ENCODE results near the gene LHFPL4. TPM values are rescaled to one million over a fixed set of nuclear protein-coding genes. Genes with fewer than 3 reads are reported as not detected.
"Not testable (repeated sequence)": the region's sequence is repeated elsewhere in the genome, so short reads cannot be mapped to it uniquely, and the experiment has no call there.

LHFPL4 gene
- total RNA-seq, 6 donors from 2014 or later: 0.52 TPM; not detected in 5

DNA sequence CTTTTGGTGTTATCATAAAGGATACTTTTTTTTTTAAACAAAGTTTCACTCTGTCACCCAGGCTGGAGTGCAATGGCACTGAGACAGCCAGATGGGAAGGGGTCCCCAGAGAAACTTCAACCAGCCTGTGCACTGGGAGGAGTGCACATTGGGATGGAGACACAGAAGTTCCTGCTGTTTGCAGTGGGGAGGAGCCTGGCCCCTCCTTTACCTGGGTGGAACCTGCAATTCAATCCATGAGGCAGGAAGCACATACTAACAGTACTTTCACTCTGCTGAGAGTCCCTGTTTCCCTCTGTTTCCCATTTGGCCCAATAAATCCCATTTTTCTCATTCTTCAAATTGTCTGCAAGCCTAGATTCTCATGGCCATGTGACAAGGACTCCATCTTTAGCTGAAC, 42.3 kb upstream of the LHFPL4 start:
- TF ChIP-seq, protein P1, sequence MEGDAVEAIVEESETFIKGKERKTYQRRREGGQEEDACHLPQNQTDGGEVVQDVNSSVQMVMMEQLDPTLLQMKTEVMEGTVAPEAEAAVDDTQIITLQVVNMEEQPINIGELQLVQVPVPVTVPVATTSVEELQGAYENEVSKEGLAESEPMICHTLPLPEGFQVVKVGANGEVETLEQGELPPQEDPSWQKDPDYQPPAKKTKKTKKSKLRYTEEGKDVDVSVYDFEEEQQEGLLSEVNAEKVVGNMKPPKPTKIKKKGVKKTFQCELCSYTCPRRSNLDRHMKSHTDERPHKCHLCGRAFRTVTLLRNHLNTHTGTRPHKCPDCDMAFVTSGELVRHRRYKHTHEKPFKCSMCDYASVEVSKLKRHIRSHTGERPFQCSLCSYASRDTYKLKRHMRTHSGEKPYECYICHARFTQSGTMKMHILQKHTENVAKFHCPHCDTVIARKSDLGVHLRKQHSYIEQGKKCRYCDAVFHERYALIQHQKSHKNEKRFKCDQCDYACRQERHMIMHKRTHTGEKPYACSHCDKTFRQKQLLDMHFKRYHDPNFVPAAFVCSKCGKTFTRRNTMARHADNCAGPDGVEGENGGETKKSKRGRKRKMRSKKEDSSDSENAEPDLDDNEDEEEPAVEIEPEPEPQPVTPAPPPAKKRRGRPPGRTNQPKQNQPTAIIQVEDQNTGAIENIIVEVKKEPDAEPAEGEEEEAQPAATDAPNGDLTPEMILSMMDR (IDR thresholded peaks at IDR 0.05): no peak
- no peak for TF ChIP-seq POLR2AphosphoS5 (IDR thresholded peaks at IDR 0.05)
- no peak for TF ChIP-seq POLR2A (IDR thresholded peaks at IDR 0.05)
- H3K36me3 ChIP-seq: no peaks in the 10 kb centered on the region
- peaks cover 0 to 4% (median 0%) of the 10 kb centered on the region in 4 donors for H3K9me3 ChIP-seq
- no peak overlapping the region for H3K4me3 ChIP-seq
- peaks cover 0 to 5% (median 0%) of the 10 kb centered on the region in 4 donors for H3K4me1 ChIP-seq
- peaks cover 0 to 5% (median 0%) of the 10 kb centered on the region in 4 donors for H3K27me3 ChIP-seq
- H3K27ac ChIP-seq: no peak overlapping the region
- no peak for DNase-seq
- no peak for ATAC-seq (ENCODE audit: low FRiP score in 2 of 2)

DNA sequence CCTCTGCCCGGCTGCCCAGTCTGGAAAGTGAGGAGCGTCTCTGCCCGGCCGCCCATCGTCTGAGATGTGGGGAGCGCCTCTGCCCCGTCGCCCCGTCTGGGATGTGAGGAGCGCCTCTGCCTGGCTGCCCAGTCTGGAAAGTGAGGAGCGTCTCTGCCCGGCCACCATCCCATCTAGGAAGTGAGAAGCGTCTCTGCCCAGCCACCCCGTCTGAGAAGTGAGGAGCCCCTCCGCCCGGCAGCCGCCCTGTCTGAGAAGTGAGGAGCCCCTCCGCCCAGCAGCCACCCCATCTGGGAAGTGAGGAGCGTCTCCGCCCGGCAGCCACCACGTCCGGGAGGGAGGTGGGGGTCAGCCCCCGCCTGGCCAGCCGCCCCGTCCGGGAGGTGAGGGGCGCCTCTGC, 38.2 kb upstream of the LHFPL4 start:
- H3K4me1 ChIP-seq; H3K27me3 ChIP-seq; H3K4me3 ChIP-seq; ATAC-seq (ENCODE audit: low FRiP score in 2 of 2); H3K36me3 ChIP-seq; H3K9me3 ChIP-seq; H3K27ac ChIP-seq: not testable (repeated sequence)
- 91 to 98% methylated on average over 14 to 17 of the region's 28 CpGs for WGBS, 2 donors
- peak in 1 of 2 donors; percentile 65 for DNase-seq

DNA sequence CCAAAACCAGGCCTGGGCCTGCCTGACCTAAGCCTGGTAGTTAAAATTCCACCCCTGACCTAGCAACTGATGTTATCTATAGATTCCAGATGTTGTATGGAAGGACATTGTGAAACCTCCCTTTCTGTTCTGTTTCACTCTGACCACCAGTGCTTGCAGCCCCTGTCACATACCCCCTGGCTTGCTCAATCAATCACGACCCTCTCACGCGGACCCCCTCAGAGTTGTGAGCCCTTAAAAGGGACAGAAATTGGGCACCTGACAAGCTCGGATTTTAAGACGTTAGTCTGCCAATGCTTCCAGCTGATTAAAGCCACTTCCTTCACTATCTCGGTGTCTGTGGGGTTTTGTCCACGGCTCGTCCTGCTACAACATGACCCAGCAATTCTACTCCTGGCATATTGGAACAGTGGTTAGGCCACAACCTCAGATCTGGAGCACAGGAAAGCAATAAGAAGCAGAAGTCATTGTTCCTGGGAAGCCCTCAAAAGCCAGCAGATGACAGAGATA, 36.7 kb upstream of the LHFPL4 start:
- Histone ChIP-seq H3K9me3 (peaks cover 0 to 4% (median 0%) of the 10 kb centered on the region in 4 donors), H3K27ac (no peak overlapping the region), H3K27me3 (no peaks in the 10 kb centered on the region), H3K4me1 (no peaks in the 10 kb centered on the region), H3K4me3 (no peak overlapping the region), H3K36me3 (no peaks in the 10 kb centered on the region)
- 58 to 78% methylated on average over 8 of the region's 8 CpGs for WGBS, 2 donors
- ATAC-seq (ENCODE audit: low FRiP score in 2 of 2): no peak
- TF ChIP-seq, protein P1 (IDR thresholded peaks at IDR 0.05): no peak
- TF ChIP-seq EP300 (IDR thresholded peaks at IDR 0.05) (no peak), POLR2A (IDR thresholded peaks at IDR 0.05) (no peak), POLR2AphosphoS5 (IDR thresholded peaks at IDR 0.05) (no peak)
- DNase-seq: no peak

DNA sequence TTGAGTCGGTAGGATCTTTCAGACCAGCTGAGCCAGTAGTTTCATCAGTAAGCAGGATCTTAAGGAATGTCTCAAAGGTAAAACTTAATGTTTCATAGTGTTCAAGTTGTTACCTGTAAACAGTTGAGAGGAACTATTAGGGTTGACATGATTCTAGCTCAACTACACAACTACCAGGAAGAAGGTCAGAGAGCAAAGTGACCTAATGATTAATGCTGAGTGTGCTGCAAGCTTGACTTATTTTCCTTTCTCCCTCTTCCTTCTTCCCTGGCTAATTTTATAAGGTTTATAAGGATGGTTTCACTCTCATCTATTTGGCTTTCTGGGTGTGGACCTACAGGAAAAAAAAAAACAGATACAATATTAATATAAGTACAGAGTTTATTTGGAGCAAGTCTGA, 30.2 kb upstream of the LHFPL4 start:
- no peak for ATAC-seq (ENCODE audit: low FRiP score in 2 of 2)
- TF ChIP-seq EP300 (IDR thresholded peaks at IDR 0.05): no peak
- TF ChIP-seq POLR2A (IDR thresholded peaks at IDR 0.05): no peak
- TF ChIP-seq POLR2AphosphoS5 (IDR thresholded peaks at IDR 0.05): no peak
- TF ChIP-seq, protein P1 (IDR thresholded peaks at IDR 0.05): no peak
- Histone ChIP-seq H3K4me1 (no peaks in the 10 kb centered on the region), H3K9me3 (peaks cover 0 to 13% (median 6%) of the 10 kb centered on the region in 4 donors), H3K27ac (no peak overlapping the region), H3K4me3 (no peak overlapping the region), H3K36me3 (no peaks in the 10 kb centered on the region), H3K27me3 (no peaks in the 10 kb centered on the region)
- WGBS, 2 donors: 83 to 84% methylated on average over 1 of the region's 1 CpG
- DNase-seq: no peak

DNA sequence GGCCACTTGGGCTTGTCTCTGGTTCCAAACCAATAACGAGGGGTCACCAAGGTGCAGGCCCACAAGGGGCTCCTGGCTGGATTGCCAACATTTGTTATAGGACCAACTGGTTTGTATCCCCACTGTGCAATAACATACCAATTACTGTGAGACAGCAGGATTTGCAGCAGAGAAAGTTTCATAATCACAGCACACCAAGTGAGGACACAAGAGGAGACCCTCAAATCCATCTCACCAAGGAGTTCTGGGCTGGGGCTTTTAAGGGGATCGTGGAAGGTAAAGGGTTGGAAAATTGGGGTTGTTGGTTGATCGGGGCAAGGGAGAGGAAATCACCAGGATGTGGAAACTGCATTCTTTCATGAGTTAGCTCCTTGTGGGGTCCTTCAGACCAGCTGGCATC, 29.7 kb upstream of the LHFPL4 start:
- Histone ChIP-seq H3K9me3 (peaks cover 0 to 13% (median 6%) of the 10 kb centered on the region in 4 donors), H3K4me1 (no peaks in the 10 kb centered on the region), H3K27ac (no peak overlapping the region), H3K4me3 (no peak overlapping the region), H3K36me3 (no peaks in the 10 kb centered on the region), H3K27me3 (no peaks in the 10 kb centered on the region)
- ATAC-seq (ENCODE audit: low FRiP score in 2 of 2) (no peak), DNase-seq (no peak)
- TF ChIP-seq EP300 (IDR thresholded peaks at IDR 0.05): no peak
- no peak for TF ChIP-seq POLR2A (IDR thresholded peaks at IDR 0.05)
- TF ChIP-seq, protein P1 (IDR thresholded peaks at IDR 0.05): no peak
- no peak for TF ChIP-seq POLR2AphosphoS5 (IDR thresholded peaks at IDR 0.05)
- WGBS, 2 donors: 76 to 90% methylated on average over 3 of the region's 3 CpGs

Measured in upper lobe of left lung (tissue), 6 donors.